DMS53 treated with DMSO at 0.1 percent for 48 hours (cell line): ENCODE measurements around the gene HMX1.

ENCODE experiments used
- DNase-seq: peaks from one replicate; lab custom pipeline; 2025; ENCODE audit not compliant: unreplicated experiment; lab: John Stamatoyannopoulos, UW

HMX1 gene

DNA sequence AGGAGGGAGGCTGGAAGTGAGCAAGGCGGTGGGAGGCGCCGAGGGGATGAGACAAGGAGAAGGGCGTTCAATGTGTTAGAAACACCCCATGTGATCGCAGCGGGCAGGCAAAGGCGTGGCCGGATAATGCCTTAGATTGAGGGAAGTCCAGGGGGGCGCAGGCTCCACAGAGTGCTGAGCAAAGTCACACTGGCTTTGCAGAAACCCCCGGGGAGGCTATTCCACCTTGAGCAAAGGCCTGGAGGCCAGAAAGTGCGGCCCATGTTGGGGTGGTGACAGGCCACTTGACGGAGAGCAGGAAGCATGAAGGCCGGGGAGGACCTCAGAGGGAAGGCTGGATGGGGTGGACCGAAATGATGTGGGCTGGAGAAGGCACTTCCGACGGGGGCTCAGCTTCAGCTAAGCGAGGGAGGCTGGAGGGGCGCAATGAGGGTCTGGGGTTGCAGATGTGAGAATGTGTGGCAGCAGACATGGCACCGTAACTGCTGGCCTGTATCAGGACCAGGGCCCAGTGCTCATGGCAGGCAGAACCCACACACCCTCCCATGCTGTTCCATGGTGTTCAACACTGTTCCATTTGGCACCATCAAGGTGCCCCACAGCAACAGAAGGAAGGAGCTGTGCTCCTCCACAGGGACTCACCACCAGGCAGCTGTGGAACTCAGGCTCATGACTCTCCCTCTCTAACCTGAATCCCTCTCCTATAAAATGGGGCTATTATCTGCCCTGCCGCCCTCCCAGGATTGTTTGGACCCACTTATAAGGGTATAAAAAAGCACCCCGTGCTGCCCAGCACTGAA is 50.3 kb downstream of the HMX1 start:
- no peak for DNase-seq

DNA sequence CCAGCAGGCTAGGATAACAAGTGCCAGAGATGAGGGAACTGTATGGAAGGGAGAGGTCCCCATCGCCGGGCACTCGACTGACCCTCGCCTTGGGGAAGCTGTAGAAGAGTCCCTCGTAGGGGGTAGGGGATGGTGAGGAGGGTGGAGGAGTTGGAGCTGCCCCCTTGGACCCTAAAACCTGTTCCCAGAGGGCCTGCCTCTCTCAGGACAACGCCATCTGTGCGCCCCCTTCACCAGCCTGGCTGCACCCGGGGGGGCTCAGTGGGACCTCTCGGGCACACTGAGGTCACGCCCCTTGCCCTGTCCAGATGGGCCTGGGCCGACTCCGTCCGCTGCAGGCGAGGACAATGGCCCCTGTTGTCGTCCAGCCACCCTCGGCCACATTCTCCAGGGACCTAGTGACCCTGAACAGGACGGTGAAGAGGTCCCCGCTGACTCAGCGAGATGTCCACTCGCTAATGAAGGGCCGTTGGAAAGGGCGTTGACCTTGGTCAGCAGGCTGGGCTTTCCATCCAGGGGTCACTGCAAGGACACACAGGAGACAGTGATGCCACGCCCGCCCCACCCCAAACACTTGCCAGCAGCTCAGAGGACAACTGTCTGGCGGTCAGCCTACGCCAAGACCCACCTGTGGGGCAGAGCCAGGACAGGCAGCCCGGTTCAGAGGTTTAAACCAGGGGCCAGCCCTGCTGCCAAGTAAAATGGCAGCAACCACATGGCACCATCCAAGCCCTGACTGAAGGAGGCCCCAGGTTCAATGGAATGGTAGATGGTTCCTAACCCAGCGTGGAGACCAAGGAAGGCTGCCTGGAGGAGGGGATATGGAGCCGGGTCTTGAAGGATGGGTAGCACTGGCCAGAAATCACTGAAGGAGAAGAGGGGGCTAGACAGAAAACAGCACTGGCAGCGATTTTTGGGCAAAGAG is 51.2 kb downstream of the HMX1 start:
- DNase-seq: no peak

DNA sequence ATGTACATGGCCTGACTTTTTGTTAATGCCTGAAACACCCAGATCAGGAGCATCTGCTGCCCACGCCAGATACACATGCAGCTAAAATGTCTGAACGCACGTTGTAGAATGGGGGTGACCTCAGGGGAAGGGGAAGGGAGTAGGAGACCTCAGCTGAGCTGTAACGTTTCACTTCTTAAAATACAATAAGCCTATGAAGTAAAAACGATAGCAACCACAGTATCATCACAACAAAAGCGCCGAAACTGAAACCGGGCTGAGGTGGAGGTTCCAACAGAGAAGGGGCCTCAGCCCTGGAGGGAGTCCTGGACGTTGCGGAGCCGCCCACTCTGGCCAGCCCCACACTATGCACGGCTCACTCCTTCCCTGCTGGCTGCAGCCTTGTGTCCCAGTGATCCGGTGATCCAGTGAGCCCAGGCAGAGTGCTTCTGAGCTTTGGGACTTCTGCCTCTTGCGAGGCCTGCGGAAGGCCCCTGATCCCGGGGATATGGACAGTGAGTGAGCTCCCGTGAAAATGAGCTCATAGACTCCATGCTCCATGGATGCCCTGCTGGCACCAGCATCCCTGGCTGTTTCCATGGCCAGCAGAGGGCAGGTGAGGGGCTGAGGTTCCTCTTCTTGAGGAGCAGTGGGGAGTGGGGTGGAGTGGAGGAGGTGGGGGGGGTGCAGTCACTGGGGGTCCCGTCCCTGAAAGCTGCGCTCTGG is 52.0 kb downstream of the HMX1 start:
- no peak for DNase-seq

DNA sequence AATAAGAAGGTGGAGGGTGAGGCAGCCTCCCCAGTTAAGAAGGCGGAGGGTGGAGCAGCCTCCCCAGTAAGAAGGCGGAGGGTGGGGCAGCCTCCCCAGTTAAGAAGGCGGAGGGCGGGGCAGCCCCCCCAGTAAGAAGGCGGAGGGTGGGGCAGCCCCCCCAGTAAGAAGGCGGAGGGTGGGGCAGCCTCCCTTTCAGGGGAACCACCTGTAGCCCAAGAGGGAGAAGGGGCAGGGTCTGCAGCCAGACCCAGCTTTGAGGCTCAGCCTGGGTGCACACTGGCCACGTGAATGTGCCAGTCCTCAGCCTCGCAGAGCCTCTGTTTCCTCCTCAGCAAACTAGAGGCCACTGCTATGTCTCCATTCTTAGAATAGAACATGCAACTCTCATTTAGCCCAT is 52.6 kb downstream of the HMX1 start:
- no peak for DNase-seq

DNA sequence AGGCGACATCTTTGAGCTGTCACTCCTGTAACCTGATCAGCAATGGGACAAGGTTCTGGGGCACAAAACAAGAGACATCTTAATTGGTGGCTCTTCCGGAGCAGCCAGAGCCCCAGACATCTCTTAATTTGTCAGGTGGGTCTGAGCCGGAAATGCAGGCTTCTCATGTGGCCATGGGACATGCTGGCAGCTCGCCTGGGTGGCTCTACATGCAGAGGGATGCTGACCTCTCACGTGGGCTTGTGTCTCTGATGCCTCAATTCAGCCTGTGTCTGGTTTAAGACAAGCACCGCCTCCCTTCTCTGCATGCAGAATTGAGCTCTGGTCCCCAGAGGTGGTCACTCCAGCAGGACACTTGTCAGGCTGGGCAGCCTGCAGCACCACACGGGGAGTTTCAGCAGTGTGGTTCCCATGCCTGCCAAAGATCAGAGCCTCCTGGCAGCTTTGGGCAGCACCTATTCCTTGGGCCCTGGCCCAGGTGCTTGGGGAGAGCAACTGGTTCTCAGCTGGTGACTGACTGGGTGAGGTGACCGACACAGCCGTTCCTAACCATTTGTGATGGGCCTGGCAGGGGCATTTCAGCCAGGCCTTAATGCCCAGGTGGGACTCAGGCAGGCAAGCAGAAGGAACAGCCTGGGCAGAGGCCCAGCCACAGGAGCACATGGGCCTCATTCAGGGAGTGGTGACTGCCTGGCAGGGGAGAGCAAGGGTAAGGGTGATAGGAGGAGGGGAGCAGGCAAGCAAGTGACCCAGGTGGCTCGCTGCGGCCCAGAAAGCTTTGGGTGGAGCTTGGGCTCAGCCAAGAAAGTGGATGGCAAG is 53.4 kb downstream of the HMX1 start:
- no peak for DNase-seq

DNA sequence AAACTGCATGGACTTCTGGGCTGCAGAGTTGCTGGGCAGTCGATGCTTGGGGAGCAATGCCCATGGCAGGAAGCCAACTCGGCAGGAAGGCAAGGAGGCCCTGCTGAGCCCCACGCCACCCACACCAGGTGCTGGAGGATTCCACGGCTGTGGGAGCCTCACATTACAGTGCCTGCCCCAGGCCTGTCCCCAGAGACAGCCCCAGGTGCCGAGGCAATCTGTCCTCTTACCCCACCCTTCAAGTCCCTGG is 53.9 kb downstream of the HMX1 start:
- no peak for DNase-seq

DNA sequence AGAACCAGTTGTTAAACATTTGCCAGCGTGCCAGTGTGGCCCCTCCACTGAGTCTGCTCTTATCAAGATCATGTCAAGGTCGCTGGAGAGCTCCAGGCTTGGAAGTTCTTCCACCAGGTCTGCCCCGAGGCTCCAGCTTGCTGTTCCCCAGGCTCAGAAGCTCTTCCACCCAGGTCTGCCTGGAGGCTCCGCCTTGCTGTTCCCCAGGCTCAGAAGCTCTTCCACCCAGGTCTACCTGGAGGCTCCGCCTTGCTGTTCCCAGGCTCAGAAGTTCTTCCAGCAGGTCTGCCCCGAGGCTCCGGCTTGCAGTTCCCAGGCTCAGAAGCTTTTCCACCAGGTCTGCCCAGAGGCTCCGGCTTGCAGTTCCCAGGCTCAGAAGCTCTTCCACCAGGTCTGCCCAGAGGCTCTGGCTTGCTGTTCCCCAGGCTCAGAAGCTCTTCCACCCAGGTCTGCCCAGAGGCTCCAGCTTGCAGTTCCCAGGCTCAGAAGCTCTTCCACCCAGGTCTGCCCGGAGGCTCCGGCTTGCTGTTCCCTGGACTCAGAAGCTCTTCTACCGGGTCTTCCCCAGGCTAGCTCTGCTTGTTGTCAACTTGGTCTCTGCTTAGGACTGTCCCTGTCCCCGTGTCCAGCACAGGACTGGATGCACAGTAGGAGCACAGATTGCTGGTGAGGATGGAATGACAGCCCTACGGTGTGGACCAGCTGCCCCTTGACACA is 54.4 kb downstream of the HMX1 start:
- no peak for DNase-seq
